ENCODE data around the gene SRGAP1.

GRCh38 chr12:64192644-64193444 lies 348.3 kb downstream of the SRGAP1 start:
- no peak for TF ChIP-seq ZNF138 (tag by site-specific recombination; IDR thresholded peaks at IDR 0.05; ENCODE audit: borderline replicate concordance)
- TF ChIP-seq REPIN1 (tag by site-specific recombination; IDR thresholded peaks at IDR 0.05; ENCODE audit: low read depth), result no peak
- no peak for TF ChIP-seq ZNF423 (tag by site-specific recombination; IDR thresholded peaks at IDR 0.05)
- no peak for TF ChIP-seq ZNF561 (tag by site-specific recombination; IDR thresholded peaks at IDR 0.05; ENCODE audit: borderline replicate concordance)
- TF ChIP-seq, protein P1, sequence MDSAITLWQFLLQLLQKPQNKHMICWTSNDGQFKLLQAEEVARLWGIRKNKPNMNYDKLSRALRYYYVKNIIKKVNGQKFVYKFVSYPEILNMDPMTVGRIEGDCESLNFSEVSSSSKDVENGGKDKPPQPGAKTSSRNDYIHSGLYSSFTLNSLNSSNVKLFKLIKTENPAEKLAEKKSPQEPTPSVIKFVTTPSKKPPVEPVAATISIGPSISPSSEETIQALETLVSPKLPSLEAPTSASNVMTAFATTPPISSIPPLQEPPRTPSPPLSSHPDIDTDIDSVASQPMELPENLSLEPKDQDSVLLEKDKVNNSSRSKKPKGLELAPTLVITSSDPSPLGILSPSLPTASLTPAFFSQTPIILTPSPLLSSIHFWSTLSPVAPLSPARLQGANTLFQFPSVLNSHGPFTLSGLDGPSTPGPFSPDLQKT (IDR thresholded peaks at IDR 0.05; ENCODE audit: borderline replicate concordance, low read depth, low read length), result no peak
- TF ChIP-seq, protein P2, sequence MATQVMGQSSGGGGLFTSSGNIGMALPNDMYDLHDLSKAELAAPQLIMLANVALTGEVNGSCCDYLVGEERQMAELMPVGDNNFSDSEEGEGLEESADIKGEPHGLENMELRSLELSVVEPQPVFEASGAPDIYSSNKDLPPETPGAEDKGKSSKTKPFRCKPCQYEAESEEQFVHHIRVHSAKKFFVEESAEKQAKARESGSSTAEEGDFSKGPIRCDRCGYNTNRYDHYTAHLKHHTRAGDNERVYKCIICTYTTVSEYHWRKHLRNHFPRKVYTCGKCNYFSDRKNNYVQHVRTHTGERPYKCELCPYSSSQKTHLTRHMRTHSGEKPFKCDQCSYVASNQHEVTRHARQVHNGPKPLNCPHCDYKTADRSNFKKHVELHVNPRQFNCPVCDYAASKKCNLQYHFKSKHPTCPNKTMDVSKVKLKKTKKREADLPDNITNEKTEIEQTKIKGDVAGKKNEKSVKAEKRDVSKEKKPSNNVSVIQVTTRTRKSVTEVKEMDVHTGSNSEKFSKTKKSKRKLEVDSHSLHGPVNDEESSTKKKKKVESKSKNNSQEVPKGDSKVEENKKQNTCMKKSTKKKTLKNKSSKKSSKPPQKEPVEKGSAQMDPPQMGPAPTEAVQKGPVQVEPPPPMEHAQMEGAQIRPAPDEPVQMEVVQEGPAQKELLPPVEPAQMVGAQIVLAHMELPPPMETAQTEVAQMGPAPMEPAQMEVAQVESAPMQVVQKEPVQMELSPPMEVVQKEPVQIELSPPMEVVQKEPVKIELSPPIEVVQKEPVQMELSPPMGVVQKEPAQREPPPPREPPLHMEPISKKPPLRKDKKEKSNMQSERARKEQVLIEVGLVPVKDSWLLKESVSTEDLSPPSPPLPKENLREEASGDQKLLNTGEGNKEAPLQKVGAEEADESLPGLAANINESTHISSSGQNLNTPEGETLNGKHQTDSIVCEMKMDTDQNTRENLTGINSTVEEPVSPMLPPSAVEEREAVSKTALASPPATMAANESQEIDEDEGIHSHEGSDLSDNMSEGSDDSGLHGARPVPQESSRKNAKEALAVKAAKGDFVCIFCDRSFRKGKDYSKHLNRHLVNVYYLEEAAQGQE (tag by site-specific recombination; IDR thresholded peaks at IDR 0.05), result no peak
- no peak for TF ChIP-seq ZNF623 (tag by site-specific recombination; IDR thresholded peaks at IDR 0.05)
- TF ChIP-seq, protein P3, sequence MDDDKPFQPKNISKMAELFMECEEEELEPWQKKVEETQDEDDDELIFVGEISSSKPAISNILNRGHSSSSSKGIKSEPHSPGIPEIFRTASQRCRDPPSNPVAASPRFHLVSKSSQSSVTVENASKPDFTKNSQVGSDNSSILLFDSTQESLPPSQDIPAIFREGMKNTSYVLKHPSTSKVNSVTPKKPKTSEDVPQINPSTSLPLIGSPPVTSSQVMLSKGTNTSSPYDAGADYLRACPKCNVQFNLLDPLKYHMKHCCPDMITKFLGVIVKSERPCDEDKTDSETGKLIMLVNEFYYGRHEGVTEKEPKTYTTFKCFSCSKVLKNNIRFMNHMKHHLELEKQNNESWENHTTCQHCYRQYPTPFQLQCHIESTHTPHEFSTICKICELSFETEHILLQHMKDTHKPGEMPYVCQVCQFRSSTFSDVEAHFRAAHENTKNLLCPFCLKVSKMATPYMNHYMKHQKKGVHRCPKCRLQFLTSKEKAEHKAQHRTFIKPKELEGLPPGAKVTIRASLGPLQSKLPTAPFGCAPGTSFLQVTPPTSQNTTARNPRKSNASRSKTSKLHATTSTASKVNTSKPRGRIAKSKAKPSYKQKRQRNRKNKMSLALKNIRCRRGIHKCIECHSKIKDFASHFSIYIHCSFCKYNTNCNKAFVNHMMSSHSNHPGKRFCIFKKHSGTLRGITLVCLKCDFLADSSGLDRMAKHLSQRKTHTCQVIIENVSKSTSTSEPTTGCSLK (tag by site-specific recombination; IDR thresholded peaks at IDR 0.05), result no peak
- no peak for TF ChIP-seq ZNF16 (tag by site-specific recombination; IDR thresholded peaks at IDR 0.05; ENCODE audit: low read depth)
- TF ChIP-seq, protein P4, sequence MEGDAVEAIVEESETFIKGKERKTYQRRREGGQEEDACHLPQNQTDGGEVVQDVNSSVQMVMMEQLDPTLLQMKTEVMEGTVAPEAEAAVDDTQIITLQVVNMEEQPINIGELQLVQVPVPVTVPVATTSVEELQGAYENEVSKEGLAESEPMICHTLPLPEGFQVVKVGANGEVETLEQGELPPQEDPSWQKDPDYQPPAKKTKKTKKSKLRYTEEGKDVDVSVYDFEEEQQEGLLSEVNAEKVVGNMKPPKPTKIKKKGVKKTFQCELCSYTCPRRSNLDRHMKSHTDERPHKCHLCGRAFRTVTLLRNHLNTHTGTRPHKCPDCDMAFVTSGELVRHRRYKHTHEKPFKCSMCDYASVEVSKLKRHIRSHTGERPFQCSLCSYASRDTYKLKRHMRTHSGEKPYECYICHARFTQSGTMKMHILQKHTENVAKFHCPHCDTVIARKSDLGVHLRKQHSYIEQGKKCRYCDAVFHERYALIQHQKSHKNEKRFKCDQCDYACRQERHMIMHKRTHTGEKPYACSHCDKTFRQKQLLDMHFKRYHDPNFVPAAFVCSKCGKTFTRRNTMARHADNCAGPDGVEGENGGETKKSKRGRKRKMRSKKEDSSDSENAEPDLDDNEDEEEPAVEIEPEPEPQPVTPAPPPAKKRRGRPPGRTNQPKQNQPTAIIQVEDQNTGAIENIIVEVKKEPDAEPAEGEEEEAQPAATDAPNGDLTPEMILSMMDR (tag by site-specific recombination; IDR thresholded peaks at IDR 0.05), result no peak
- TF ChIP-seq ZNF530 (tag by site-specific recombination; IDR thresholded peaks at IDR 0.05; ENCODE audit: low read depth), result no peak
